ENCODE data around the gene RRAS2. TPM values are rescaled to one million over a fixed set of nuclear protein-coding genes. Genes with fewer than 3 reads are reported as not detected.

RRAS2 gene
- total RNA-seq, 1 donor from 2014 or later = 28.1 TPM

DNA sequence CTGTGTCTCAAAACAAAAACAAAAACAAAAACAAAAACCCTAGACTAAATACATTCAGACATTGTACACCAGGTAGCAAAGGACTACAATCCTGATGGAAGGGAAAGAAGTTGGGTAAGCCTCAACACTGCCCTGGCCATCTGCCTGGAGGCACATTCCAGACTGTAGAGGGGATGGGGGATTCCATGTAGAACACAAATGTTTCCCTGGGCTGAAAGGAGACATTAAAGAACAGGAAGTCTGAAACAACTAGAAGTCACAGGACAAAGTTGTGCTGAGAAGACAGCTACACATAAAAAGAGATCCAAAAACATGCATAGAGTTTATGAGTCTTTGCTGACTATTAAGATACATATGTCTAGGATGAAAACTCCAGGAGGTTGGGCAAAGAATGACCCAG, 83.9 kb downstream of the RRAS2 start:
- TF ChIP-seq, protein P1, sequence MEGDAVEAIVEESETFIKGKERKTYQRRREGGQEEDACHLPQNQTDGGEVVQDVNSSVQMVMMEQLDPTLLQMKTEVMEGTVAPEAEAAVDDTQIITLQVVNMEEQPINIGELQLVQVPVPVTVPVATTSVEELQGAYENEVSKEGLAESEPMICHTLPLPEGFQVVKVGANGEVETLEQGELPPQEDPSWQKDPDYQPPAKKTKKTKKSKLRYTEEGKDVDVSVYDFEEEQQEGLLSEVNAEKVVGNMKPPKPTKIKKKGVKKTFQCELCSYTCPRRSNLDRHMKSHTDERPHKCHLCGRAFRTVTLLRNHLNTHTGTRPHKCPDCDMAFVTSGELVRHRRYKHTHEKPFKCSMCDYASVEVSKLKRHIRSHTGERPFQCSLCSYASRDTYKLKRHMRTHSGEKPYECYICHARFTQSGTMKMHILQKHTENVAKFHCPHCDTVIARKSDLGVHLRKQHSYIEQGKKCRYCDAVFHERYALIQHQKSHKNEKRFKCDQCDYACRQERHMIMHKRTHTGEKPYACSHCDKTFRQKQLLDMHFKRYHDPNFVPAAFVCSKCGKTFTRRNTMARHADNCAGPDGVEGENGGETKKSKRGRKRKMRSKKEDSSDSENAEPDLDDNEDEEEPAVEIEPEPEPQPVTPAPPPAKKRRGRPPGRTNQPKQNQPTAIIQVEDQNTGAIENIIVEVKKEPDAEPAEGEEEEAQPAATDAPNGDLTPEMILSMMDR (IDR thresholded peaks at IDR 0.05) = no peak
- intact Hi-C loops (cut with DNase I) = no loop called here
- H3K27ac ChIP-seq = no peak overlapping the region
- H3K9me3 ChIP-seq = no peaks in the 10 kb centered on the region
- no peak overlapping the region for H3K4me3 ChIP-seq
- no peaks in the 10 kb centered on the region for H3K4me1 ChIP-seq
- no peak for DNase-seq (ENCODE audit: low spot score in 2 of 2)
- H3K27me3 ChIP-seq = no peaks in the 10 kb centered on the region
- peaks cover 4 to 20% of the 10 kb centered on the region in 2 donors for H3K36me3 ChIP-seq

DNA sequence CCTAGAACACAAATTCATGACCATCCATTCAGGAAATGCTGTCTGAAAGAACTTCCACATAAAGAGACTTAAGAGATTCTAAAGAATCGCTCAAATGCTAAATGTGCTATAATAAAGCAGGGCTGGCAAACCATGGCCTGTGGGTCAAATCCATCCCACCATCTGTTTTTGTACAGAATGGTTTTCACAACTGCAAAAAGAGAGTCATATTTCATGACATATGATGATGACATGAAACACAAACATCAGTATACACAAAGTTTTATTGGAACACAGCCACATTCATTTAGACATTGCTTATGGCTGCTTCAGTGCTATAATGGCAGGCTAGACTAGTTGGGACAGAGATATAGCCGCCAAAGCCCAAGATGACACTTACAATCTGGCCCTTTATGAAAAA, 85.1 kb downstream of the RRAS2 start:
- DNase-seq (ENCODE audit: low spot score in 2 of 2) = no peak
- H3K4me1 ChIP-seq = no peaks in the 10 kb centered on the region
- H3K36me3 ChIP-seq = peaks cover 0 to 12% of the 10 kb centered on the region in 2 donors
- no peak overlapping the region for H3K4me3 ChIP-seq
- no peaks in the 10 kb centered on the region for H3K9me3 ChIP-seq
- no peaks in the 10 kb centered on the region for H3K27me3 ChIP-seq
- intact Hi-C loops (cut with DNase I) = no loop called here
- TF ChIP-seq, protein P1 (IDR thresholded peaks at IDR 0.05) = no peak
- no peak overlapping the region for H3K27ac ChIP-seq

DNA sequence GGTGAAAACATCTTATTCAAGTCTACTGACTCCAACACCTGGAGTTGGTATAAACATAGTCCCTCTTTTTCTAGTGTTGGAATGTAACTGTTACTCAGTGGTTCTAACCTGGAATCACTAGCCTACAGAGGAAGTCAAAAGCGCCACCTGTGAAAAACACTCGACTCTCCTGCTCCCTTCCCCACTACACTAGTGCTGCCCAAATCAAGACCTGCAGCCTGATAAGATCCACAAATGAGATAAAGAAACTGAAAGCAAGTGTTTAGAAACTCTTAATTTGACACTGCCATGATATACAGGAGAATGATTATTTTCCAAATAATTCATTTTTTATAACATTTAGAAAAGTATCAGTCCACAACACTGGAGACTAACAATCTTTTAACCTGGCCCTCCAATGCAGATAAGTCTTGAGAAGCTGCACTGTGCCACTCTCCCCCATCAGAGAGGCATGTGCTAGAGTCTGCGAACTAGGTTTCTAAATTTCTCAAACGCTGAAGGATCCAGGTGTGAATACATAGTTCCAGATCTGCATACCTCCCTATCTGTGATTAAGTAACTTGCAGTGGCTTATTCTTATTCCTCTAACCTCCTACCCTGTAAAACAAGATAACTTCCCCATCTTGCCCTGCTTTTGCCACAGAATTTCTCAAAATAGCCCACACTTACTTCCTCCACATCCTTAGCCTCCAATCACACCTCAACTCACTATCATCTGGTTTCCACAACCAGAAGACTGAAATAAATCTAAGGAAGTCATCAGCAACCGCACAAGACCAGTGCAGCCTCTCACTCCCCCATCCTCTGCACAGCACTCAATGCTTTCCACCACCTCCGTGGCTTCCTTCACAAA, 88.1 kb downstream of the RRAS2 start:
- Histone ChIP-seq H3K36me3 (peaks cover under 1 to 8% of the 10 kb centered on the region in 2 donors), H3K9me3 (no peaks in the 10 kb centered on the region), H3K27ac (no peak overlapping the region), H3K4me1 (no peaks in the 10 kb centered on the region), H3K27me3 (no peaks in the 10 kb centered on the region), H3K4me3 (no peak overlapping the region)
- TF ChIP-seq, protein P1 (IDR thresholded peaks at IDR 0.05) = no peak
- DNase-seq (ENCODE audit: low spot score in 2 of 2) = no peak
- intact Hi-C loops (cut with DNase I) = no loop called here

DNA sequence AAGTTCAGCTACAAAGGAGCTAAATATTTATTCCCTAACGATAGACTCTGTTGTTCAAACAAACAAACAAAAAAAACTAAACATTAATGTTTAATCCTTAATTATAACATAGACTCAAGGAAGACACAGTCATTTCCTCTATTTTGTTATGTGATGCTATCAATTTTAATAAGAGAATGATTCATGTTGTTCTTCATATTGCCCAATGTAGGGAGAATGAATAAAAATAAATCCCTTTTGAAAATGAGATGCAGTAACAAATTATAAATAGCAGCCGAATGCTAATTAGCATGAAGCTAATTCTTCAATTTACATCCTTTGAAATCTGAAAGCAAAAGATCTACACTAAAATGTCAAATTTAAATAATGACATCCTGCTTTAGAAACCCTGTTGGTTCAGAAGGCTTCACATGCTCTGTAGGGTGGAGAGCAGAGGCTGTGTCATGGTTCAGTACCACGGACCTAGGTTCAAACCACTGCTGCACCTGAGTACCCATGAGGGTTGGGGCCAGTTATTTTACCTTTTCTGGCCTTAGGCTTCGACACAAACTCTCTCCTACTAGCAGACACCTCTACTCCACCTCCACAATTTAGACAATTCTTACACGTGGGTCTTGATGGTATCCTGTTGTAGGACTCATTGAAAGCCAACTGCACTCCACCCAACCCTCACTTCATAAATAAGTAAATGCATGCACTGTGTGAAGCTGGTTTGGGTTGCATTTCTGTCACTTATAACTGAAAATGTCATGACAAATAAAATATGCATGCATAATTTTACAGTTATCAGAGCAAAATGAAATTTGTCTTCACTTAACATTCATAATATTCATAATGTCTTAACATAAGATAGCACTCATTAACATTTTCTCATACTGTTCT, 89.0 kb downstream of the RRAS2 start:
- no peaks in the 10 kb centered on the region for H3K27me3 ChIP-seq
- no peaks in the 10 kb centered on the region for H3K9me3 ChIP-seq
- intact Hi-C loops (cut with DNase I) = no loop called here

DNA sequence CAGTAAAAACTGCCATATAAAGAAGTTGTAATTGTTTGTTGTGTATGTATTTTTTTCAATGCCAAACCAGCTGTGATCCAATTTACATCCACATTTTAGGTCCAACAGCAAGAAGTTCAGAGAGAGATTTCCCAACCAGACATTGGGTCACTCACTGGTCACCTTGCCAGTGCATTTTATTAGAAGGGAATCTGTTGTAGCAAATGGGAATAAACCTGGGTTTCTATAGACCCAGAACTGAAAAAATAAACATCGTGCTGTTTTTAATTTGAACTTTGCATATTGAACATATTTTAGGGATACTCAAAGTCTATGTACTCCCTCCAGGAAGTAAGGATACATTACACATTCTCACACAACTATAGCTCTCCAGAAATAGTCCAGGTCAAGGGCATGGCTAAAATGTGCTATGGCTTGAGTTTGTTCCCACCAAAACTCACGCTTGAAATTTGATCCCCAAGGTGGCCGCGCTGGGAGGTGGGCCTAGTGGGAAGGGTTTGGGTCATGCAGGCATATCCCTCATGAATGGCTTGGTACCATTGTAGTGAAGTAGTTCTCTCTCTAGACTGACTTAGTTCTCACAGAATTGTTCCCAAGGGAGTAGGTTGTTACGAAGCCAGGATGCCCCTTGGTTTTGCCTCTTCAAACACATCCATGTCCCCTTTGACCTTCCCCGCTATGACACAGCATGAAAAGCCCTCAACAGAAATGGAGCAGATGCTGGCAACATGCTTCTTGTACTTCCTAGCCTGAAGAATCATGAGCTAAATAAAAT, 90.9 kb downstream of the RRAS2 start:
- TF ChIP-seq, protein P1 (IDR thresholded peaks at IDR 0.05) = no peak
- Histone ChIP-seq H3K4me1 (no peaks in the 10 kb centered on the region), H3K9me3 (no peaks in the 10 kb centered on the region), H3K4me3 (no peak overlapping the region), H3K27me3 (no peaks in the 10 kb centered on the region), H3K36me3 (peaks cover 12 to 18% of the 10 kb centered on the region in 2 donors), H3K27ac (no peak overlapping the region)
- intact Hi-C loops (cut with DNase I) = no loop called here
- no peak for DNase-seq (ENCODE audit: low spot score in 2 of 2)

More for the DNA sequence above, 89.0 kb downstream of the RRAS2 start:
- Histone ChIP-seq H3K4me3 (no peak overlapping the region), H3K36me3 (peaks cover 11 to 18% of the 10 kb centered on the region in 2 donors), H3K4me1 (no peaks in the 10 kb centered on the region), H3K27ac (no peak overlapping the region)
- TF ChIP-seq, protein P1 (IDR thresholded peaks at IDR 0.05) = no peak
- DNase-seq (ENCODE audit: low spot score in 2 of 2) = no peak

Measured in ascending aorta (tissue), 2 donors.